Left ventricle myocardium inferior (tissue), 1 donor: ENCODE data around the gene EIF5A. TPM values are rescaled to one million over a fixed set of nuclear protein-coding genes. Genes with fewer than 3 reads are reported as not detected.

Experiments used
- DNase-seq: peaks from one replicate; pipeline ENCODE4 v3.0.0-alpha.2; 2020
- H3K27ac ChIP-seq: fragments of 200-600 bp; replicated peaks from 2 replicates; pipeline ENCODE4 v1.8.0; 2021
- H3K27me3 ChIP-seq: fragments of 200-600 bp; 2 replicates; pipeline ENCODE4 v1.8.0; 2021; ENCODE audit warnings: low read depth
- H3K36me3 ChIP-seq: fragments of 200-600 bp; 2 replicates; pipeline ENCODE4 v1.8.0; 2021
- H3K4me1 ChIP-seq: fragments of 200-600 bp; 2 replicates; pipeline ENCODE4 v1.8.0; 2021
- H3K4me3 ChIP-seq: fragments of 200-600 bp; 2 replicates; pipeline ENCODE4 v1.8.0; 2021; ENCODE audit warnings: mild to moderate bottlenecking, moderate library complexity
- H3K9me3 ChIP-seq: fragments of 200-600 bp; replicated peaks from 2 replicates; pipeline ENCODE4 v1.8.0; 2021
- intact Hi-C: fragments of 100-400 bp; cut with micrococcal nuclease; formaldehyde crosslinking; loops from one replicate; pipeline ENCODE4 v1.11.0; 2022
- total RNA-seq: library from RNA; stranded (reverse); fragmentation: NEBNext Ultra II Directional; extraction: Animal tissue kit (Norgen Biotek cat#: 25700); gene quantifications from one replicate; pipeline ENCODE4 v1.2.1, GENCODE V29; 2021
- TF ChIP-seq, protein P1 (sequence below): fragments of 200-600 bp; IDR thresholded peaks from 2 replicates; pipeline ENCODE4 v1.8.0; 2021; ENCODE audit warnings: antibody characterized with exemption, mild to moderate bottlenecking, borderline replicate concordance
- donor health status: DM: no; HTN: yes; CAD: no; lungs with severe emphysema.

Gene EIF5A
- total RNA-seq, 1 donor from 2014 or later, result 250 TPM

DNA sequence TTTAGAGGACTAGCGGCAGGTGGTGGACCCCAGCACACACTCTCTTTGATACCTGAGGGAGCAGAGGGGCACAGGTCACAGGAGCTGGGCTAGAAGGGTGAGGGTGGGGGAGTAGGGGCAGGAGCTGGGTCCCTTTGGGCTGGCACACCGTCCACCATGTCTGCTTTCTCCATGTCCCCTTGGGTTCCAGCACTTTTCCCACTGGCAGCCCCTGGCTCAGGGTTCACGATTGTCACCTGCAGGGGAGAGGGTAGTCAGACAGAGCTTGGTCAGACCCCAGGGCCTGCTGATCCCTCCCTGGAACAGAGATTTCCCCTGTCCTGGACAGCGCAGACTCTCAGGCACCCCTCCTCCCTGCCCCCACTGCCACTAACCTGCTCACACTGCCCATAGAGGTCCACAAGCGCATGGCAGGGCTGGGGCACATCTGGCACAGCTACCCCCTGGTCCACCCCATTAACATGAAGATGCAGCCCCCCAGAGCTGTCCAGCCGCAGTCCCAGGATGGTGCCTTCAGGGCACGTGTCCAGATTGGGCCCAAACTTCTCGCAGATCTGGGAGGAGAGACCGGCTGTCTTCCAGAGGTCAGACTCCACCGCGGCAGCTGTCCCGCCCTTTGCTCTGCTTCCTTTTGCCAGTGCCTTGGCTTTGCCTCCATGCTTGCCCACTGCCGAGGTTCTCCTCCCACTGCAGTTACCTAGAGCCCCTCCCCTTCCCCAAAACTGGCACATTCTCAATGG is 10.9 kb downstream of the EIF5A start:
- peaks cover 83% of the 10 kb centered on the region for H3K36me3 ChIP-seq
- H3K27ac ChIP-seq, result no peak overlapping the region
- H3K4me3 ChIP-seq, result no peak overlapping the region
- DNase-seq, result no peak
- intact Hi-C loops, result no loop called here
- peaks cover 30% of the 10 kb centered on the region for H3K4me1 ChIP-seq
- TF ChIP-seq, protein P1, sequence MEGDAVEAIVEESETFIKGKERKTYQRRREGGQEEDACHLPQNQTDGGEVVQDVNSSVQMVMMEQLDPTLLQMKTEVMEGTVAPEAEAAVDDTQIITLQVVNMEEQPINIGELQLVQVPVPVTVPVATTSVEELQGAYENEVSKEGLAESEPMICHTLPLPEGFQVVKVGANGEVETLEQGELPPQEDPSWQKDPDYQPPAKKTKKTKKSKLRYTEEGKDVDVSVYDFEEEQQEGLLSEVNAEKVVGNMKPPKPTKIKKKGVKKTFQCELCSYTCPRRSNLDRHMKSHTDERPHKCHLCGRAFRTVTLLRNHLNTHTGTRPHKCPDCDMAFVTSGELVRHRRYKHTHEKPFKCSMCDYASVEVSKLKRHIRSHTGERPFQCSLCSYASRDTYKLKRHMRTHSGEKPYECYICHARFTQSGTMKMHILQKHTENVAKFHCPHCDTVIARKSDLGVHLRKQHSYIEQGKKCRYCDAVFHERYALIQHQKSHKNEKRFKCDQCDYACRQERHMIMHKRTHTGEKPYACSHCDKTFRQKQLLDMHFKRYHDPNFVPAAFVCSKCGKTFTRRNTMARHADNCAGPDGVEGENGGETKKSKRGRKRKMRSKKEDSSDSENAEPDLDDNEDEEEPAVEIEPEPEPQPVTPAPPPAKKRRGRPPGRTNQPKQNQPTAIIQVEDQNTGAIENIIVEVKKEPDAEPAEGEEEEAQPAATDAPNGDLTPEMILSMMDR, result no peak
- no peaks in the 10 kb centered on the region for H3K9me3 ChIP-seq
- no peaks in the 10 kb centered on the region for H3K27me3 ChIP-seq

DNA sequence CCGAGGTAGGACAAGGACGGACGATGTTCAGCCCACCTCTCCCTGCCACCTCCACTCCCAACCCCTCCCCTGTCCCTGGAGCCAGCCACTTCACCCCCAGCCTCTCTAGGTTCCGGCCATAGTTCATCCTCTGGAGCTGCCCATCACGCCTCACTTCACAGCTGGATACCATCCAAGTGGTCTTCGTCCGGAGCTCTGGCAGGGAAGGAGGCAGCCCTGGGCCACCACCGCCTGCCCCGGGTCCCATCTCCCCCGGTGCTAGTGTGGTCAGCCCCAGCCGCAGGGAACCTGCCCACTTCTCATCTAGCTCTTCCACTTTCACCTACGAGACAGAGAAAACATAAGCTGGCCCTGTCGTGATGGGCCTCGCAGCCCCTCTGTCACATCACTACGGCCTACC is 14.0 kb downstream of the EIF5A start:
- TF ChIP-seq, protein P1, result no peak

DNA sequence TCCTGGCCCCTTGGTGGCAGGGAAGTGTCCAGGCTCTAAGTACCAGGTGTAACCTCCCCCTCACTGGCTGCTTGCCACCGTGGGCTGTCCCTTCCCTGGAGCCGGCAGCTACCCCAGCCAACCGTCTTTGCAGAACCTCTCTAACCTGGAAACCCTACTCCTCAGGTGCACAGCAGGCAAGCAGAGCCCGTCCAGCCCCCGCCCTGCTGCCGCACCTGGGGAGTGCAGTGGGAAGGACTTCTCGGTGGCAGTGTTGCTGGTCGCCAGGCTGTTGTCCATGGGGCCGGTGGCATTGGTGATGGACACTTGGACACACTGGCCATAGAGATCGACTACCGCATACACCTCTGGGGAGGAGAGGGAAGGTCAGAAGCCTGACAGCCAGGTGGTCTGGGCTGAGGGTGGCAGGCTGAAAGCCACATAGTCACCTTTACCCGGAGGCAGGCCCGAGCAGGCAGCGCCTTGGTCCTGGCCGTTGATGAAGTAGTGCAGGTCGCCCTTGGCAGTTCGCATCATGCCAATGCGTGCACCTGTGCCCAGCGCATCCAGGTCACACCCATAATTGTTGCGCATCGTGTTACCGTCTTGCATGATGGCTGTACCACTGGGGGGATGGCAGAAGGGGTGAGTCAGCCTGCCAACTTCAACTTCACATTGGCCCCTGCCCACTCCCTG is 15.2 kb downstream of the EIF5A start:
- DNase-seq, result no peak
- H3K36me3 ChIP-seq, result peaks cover 89% of the 10 kb centered on the region
- H3K27me3 ChIP-seq, result no peaks in the 10 kb centered on the region
- TF ChIP-seq, protein P1, result no peak
- no peaks in the 10 kb centered on the region for H3K9me3 ChIP-seq
- H3K4me3 ChIP-seq, result no peak overlapping the region
- H3K27ac ChIP-seq, result no peak overlapping the region
- intact Hi-C loops, result no loop called here
- H3K4me1 ChIP-seq, result peaks cover under 1% of the 10 kb centered on the region

More for the DNA sequence above, 14.0 kb downstream of the EIF5A start:
- no peak for DNase-seq
- intact Hi-C loops, result no loop called here
- no peaks in the 10 kb centered on the region for H3K4me1 ChIP-seq
- no peaks in the 10 kb centered on the region for H3K27me3 ChIP-seq
- no peak overlapping the region for H3K27ac ChIP-seq
- peaks cover 97% of the 10 kb centered on the region for H3K36me3 ChIP-seq
- no peak overlapping the region for H3K4me3 ChIP-seq
- no peaks in the 10 kb centered on the region for H3K9me3 ChIP-seq

DNA sequence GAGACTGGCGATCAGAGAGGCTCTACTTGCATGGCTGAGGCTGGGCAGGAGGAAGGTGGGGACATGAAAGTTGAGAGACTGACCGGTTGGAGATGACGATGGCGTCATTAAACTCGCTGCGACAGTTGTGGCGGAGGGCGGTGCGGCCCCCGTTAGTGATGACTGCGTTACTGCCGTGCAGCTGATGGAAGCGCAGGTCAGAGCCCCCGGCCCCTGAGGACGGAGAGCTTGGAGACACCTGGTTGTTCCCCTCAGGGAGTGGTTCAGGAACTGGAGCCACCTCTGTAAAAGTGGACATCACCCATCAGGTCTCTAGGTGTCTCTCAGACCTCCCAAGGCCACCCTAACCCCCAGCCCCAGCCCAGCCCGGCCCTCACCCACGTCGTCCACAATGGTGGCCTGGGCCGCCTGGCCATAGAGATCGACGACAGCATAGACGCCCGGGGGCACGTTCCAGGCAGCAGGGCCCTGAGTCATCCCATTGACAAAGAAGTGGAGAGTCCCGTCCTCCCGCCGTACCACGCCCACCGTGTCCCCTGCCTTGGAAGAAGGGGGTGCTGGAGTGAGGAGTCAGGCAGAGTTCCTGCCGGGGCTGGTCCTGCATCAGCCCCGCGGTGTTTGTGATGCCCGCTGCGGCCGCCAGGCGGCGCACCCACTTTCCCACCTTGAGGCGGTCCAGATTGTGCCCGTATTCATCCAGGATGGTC is 16.5 kb downstream of the EIF5A start:
- Histone ChIP-seq H3K36me3 (peaks cover 77% of the 10 kb centered on the region), H3K27me3 (no peaks in the 10 kb centered on the region), H3K27ac (no peak overlapping the region), H3K4me1 (peaks cover 13% of the 10 kb centered on the region), H3K4me3 (no peak overlapping the region), H3K9me3 (no peaks in the 10 kb centered on the region)
- intact Hi-C loops, result no loop called here
- TF ChIP-seq, protein P1, result peak; percentile 78
- peak; percentile 50 for DNase-seq

DNA sequence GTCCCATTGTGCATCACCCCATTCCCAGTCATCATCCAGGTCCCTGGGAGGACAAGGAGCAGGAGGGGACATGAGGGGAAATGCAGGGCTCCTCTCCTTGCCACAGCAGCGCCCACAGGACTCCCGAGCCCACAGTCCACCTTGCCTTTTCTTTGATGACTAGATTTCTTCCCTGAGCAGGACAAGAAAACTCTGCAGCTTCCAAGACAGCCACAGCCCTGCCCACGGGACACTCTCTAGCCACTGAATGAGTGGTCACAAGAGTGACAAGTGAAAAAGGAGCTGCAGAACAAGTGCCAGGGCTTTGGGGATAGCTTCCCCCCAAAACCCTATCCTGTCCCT is 17.0 kb downstream of the EIF5A start:
- H3K36me3 ChIP-seq, result peaks cover 71% of the 10 kb centered on the region
- intact Hi-C loops, result no loop called here
- DNase-seq, result no peak

More for the DNA sequence above, 17.0 kb downstream of the EIF5A start:
- no peaks in the 10 kb centered on the region for H3K27me3 ChIP-seq
- no peak overlapping the region for H3K4me3 ChIP-seq
- no peak overlapping the region for H3K27ac ChIP-seq
- H3K9me3 ChIP-seq, result no peaks in the 10 kb centered on the region
- peaks cover 16% of the 10 kb centered on the region for H3K4me1 ChIP-seq
- TF ChIP-seq, protein P1, result no peak
